ENCODE data around the gene FMNL2.
A peak's percentile ranks its signal among the peaks of the same experiment; 100 is the strongest.

FMNL2 gene

DNA sequence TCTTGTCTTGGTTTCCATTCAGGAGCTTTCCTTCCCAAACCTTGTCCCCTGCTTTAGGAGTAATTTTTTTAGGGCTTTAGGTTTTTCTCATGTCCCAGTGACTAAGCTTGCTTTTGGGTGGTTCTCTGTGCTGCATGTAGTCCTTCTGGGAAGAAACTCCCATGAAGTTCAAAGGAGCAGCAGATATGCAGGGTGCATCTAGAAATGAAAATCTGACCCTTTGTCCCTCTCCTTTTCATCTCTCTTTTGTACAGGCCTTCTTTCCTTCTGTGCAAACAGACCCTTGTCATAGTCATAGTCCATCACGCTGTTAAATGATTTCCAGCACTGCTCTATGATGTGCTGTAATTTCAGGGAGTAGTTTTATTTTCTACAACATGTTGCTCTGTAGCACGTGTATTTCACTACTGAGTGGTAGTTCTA, 20.4 kb downstream of the FMNL2 start:
- no peak for DNase-seq (ENCODE audit: low read depth)
- TF ChIP-seq, protein P1, sequence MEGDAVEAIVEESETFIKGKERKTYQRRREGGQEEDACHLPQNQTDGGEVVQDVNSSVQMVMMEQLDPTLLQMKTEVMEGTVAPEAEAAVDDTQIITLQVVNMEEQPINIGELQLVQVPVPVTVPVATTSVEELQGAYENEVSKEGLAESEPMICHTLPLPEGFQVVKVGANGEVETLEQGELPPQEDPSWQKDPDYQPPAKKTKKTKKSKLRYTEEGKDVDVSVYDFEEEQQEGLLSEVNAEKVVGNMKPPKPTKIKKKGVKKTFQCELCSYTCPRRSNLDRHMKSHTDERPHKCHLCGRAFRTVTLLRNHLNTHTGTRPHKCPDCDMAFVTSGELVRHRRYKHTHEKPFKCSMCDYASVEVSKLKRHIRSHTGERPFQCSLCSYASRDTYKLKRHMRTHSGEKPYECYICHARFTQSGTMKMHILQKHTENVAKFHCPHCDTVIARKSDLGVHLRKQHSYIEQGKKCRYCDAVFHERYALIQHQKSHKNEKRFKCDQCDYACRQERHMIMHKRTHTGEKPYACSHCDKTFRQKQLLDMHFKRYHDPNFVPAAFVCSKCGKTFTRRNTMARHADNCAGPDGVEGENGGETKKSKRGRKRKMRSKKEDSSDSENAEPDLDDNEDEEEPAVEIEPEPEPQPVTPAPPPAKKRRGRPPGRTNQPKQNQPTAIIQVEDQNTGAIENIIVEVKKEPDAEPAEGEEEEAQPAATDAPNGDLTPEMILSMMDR (IDR thresholded peaks at IDR 0.05; ENCODE audit: insufficient read depth, low read depth, low read length, missing control alignments), result no peak
- no peak overlapping the region for H3K4me3 ChIP-seq (ENCODE audit: low read depth, low read length)

DNA sequence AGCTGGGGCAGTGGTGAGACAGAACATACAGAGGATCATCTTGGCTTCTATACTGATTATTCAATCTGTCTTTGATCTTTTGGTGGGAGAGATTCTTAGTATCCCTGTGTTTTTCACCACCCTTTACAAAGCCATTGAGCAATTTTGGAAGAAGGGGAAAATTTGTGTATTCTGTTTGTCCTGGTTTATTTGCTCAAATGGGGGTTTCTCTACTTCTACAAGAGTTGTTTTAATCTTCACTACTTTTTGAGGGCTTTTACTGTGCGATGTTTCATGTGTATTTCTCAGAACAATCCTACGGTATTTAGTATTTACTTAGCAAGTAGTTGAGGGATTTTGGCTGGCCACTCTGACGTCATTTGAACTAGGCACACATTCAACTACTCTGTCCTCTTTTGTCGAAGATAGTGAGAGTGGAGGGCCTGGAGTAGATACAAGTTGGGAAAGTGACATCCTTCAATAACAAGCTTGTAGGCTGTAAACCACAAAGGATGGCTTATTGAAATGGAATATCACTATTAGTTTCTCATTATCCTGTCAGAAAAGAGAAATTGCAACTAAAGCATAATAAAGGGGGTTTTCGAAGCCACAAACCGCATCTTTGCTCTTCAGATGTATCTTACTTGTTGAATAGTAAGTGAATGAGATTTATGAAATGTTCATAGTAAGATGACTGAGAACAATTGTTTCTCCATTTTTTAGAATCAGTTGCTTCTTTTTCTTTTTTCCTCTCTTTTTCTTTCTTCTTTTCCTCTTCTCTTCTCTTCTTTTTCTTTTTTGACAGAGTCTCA, 24.8 kb downstream of the FMNL2 start:
- H3K4me3 ChIP-seq (ENCODE audit: low read depth, low read length), result no peak overlapping the region
- TF ChIP-seq, protein P1 (IDR thresholded peaks at IDR 0.05; ENCODE audit: insufficient read depth, low read depth, low read length, missing control alignments), result no peak
- no peak for DNase-seq (ENCODE audit: low read depth)

DNA sequence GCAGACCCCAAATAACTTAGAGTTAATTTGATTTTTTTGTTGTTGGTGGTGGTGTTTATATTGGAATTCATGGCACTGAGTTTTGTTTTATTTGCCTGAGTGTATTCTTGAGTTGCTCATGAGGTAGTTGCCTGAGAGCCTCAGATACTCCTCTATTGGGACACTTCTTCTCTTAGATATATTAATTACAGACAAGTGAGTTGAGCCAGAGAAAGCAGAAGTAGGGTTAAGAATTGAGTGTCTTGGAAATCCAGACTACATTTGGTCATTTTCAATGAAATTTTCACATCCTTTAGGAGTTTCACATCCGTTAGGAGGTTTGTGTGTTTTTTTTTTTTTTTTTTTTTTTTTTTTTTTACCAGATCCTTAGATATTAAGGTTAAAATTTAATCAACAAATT, 29.0 kb downstream of the FMNL2 start:
- TF ChIP-seq, protein P1 (IDR thresholded peaks at IDR 0.05; ENCODE audit: insufficient read depth, low read depth, low read length, missing control alignments), result no peak
- no peak overlapping the region for H3K4me3 ChIP-seq (ENCODE audit: low read depth, low read length)

DNA sequence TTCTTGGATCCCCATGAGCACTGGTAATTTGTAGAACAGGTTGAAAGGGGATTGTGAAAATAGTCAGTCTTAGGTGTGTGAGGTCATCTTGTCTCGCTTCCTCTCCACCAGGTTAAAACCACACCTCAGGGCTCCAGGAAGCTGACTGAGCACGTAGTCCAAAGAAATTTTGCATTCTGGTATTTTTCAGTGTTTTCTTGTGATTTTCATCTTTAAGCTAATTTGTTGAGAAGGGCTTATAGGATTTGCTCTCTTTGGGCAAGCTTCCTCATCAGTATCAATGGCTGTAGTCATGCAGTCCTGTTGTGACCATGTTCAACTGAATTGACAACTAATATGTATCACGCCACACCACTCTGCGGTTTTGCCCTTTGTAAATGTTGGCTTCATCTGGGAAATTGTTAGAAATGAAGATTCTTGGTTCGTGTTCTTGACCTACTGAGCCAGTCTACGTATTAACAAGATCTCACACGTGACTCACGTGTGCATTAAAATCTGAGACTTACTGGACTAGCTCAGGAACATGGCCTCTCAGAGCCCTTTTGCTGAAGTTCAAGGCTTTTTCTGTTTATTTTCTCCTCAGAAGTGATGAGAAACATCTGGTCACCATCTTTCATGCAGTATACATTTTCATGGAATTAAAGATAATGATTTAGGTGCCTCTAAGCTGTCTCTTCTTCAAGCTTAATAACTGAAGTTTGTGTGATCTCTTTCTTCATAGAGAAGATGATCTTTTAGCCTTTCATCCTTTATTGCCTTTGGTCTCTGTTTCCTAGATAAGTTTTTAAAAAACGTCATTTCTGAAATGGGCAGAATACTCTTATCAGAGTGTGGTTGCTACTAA, 32.8 kb downstream of the FMNL2 start:
- DNase-seq (ENCODE audit: low read depth), result peak; percentile 48
- H3K4me3 ChIP-seq (ENCODE audit: low read depth, low read length), result no peak overlapping the region
- TF ChIP-seq, protein P1 (IDR thresholded peaks at IDR 0.05; ENCODE audit: insufficient read depth, low read depth, low read length, missing control alignments), result no peak

More for the DNA sequence above, 29.0 kb downstream of the FMNL2 start:
- peak; percentile 8 for DNase-seq (ENCODE audit: low read depth)

DNA sequence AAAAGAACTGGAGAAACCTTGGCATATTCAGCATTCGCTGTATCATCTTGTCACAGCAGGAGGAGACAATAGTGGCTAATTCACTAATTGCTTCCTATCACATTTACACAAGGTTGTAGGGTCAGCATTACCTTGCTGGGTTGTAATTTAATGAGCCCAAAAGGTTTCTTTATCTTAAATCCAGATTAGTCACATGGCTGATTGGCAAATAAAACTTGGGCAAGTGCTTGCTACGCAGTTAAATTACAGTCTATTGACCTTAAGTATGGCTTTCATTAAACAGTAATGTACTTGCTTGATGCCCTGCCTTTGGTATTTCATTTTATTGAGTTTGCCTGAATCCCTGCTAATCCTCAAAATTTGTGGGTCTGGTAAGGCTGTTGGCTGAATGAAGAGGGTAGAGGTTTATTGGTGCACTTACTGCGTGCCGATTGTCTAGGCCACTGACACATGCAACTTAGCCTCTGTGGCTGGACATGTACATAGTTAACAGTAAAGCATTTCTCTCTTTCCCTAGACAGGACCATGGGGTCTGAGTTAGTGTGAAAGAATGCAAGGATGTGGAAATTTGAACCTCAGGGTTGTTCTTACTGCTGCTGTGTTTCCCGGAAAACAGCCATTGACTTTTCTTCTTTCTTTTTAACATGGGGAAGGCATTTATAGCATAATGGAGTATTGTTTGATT, 34.3 kb downstream of the FMNL2 start:
- TF ChIP-seq, protein P1 (IDR thresholded peaks at IDR 0.05; ENCODE audit: insufficient read depth, low read depth, low read length, missing control alignments), result no peak

DNA sequence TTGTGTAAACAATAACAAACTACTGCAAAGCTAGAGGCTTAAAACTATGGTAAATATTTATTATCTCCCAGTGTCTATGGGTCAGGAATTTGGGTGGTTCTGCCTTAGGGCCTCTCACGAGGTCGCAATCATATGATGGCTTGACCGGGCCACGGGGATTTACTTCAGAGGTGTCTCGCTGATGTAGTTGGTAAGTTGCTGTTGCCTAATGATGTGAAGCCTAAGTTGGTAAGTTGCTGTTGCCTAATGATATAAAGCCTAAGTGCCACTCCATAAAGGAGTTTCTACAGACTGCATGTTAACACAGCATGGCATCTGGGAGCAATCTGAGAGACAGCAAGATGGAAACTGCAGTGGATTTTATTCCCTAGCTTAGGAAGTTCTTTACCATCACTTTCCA, 35.8 kb downstream of the FMNL2 start:
- H3K4me3 ChIP-seq (ENCODE audit: low read depth, low read length), result no peak overlapping the region
- TF ChIP-seq, protein P1 (IDR thresholded peaks at IDR 0.05; ENCODE audit: insufficient read depth, low read depth, low read length, missing control alignments), result no peak
- no peak for DNase-seq (ENCODE audit: low read depth)

More for the DNA sequence above, 34.3 kb downstream of the FMNL2 start:
- DNase-seq (ENCODE audit: low read depth), result no peak
- H3K4me3 ChIP-seq (ENCODE audit: low read depth, low read length), result no peak overlapping the region
